Fibroblast of the aortic adventitia (primary cell): ENCODE results near the gene HOMER2. TPM values are rescaled to one million over a fixed set of nuclear protein-coding genes. Genes with fewer than 3 reads are reported as not detected.

ENCODE experiments used
- DNase-seq: peaks from one replicate; pipeline ENCODE4 v3.0.0-alpha.2; 2010; ENCODE audit warnings: low read depth
- H3K4me3 ChIP-seq: 2 replicates; pipeline ENCODE4 v1.5.1; 2011; ENCODE audit warnings: low read depth, mild to moderate bottlenecking, control low read depth, low read length, moderate library complexity
- CTCF ChIP-seq: IDR thresholded peaks from 2 replicates; pipeline ENCODE4 v1.5.1; 2011; ENCODE audit warnings: mild to moderate bottlenecking, low read length, control low read depth, inconsistent platforms; ENCODE audit not compliant: insufficient read depth
- total RNA-seq: library from RNA; depleted of rRNA; stranded (reverse); fragments of >200 nt; gene quantifications from 2 replicates; pipeline ENCODE4 v1.2.3, GENCODE V29; 2012; ENCODE audit warnings: low replicate concordance

Gene HOMER2
- total RNA-seq, 1 donor: 5.4 TPM

GRCh38 chr15:82843566-82843965 is 109.0 kb downstream of the HOMER2 start:
- DNase-seq: no peak
- no peak overlapping the region for H3K4me3 ChIP-seq
- TF ChIP-seq CTCF: no peak

DNA sequence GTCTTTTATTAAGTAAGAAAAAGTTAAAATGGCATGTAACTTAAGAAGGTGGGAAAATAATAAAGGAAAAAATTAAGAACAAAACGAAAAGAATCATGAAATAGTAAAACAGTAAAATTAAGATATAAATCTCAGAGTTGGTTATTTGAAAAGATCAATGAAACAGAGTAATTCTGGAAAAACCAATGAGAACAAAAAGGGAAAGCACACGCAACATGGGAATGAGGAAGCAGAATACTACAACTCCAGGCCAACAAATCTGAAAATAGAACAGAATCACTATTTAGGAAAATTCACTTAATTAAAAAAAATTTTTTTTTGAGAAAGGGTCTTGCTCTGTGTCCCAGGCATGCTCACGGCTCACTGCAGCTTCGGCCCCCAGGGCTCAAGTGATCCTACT is 112.4 kb downstream of the HOMER2 start:
- H3K4me3 ChIP-seq: no peak overlapping the region

DNA sequence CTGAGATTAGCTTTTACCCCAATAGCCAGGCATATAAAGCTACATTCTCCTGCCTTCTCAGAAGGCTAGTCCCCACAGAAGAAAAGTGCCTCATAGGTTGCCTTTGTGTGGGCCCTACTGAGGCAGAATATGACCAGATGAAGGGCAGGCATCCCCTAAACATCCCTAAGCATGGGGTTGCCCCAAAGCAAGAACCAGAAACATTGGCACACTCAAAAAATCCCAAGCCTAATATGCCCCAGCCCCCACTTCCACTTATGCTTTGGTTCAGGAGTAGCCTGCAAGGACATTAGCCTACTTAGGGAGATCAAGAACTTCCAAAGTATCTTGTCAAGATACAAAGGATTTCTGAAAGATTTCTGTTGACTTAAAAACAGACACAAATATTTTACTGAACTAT is 113.4 kb downstream of the HOMER2 start:
- no peak for DNase-seq
- no peak for TF ChIP-seq CTCF
- H3K4me3 ChIP-seq: no peak overlapping the region

More for the DNA sequence above, 112.4 kb downstream of the HOMER2 start:
- DNase-seq: no peak
- TF ChIP-seq CTCF: no peak

GRCh38 chr15:82838096-82838735 is 114.3 kb downstream of the HOMER2 start:
- no peak for DNase-seq
- TF ChIP-seq CTCF: no peak
- H3K4me3 ChIP-seq: no peak overlapping the region

GRCh38 chr15:82835391-82835917 is 117.1 kb downstream of the HOMER2 start:
- H3K4me3 ChIP-seq: no peak overlapping the region
- DNase-seq: no peak
- TF ChIP-seq CTCF: no peak

DNA sequence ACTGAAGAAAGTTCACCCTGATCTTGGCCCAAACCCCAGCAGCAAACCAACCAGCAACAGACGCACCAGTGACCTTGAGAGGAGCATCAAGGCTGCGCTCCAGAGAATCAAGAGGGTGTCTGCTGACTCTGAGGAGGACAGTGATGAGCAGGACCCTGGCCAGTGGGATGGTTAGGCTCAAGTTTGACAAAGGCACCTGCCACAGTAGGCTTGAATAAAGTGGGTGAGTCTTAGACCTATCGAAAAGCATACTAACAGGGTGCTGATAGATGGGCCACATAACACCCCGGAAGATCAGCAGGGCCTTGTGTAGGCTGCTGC is 119.2 kb downstream of the HOMER2 start:
- no peak overlapping the region for H3K4me3 ChIP-seq
- DNase-seq: no peak

More for the DNA sequence above, 119.2 kb downstream of the HOMER2 start:
- TF ChIP-seq CTCF: no peak
